ENCODE data around the gene HBE1. TPM values are rescaled to one million over a fixed set of nuclear protein-coding genes. Genes with fewer than 3 reads are reported as not detected.

HBE1 gene
- total and polyA plus RNA-seq, 9 of the 15 experiments (the other 6 are each of a cell fraction or from before 2014, with no cell fraction given): 612 to 10,250 (median 2,181) TPM

- peak; percentile 91 for TF ChIP-seq ZBTB26 (CRISPR knock-in tag; IDR thresholded peaks at IDR 0.05)
- no peak for TF ChIP-seq ZFP30 (CRISPR knock-in tag; IDR thresholded peaks at IDR 0.05; ENCODE audit: borderline replicate concordance)
- TF ChIP-seq ARHGAP35 (IDR thresholded peaks at IDR 0.05; ENCODE audit: partially characterized antibody): peak; percentile 82
- no peak for TF ChIP-seq ZBTB33 (CRISPR knock-in tag; IDR thresholded peaks at IDR 0.05)
- no peak for TF ChIP-seq CTCF (IDR thresholded peaks at IDR 0.05 in 2 of 3, conservative IDR thresholded peaks at IDR 0.05 in 1 of 3; ENCODE audit: insufficient read depth in 2 of 3, low read depth in 1 of 3, low read length in 3 of 3)
- no peak for TF ChIP-seq IFI16 (CRISPR knock-in tag; IDR thresholded peaks at IDR 0.05)
- peak; percentile 48; the same call in 1 of the 2 replicates for TF ChIP-seq HBP1 (CRISPR knock-in tag; IDR thresholded peaks at IDR 0.05)
- TF ChIP-seq ZNF644 (tag; IDR thresholded peaks at IDR 0.05; ENCODE audit: low read depth): no peak
- TF ChIP-seq THRB (CRISPR knock-in tag; conservative IDR thresholded peaks at IDR 0.05): peak; percentile 56; the same call in 1 of the 2 replicates
- peak in 1 of 2 experiments; percentile 67 for TF ChIP-seq AFF1 (IDR thresholded peaks at IDR 0.05; ENCODE audit: low read depth in 1 of 2, partially characterized antibody in 2 of 2)
- TF ChIP-seq FOXA3 (CRISPR knock-in tag; conservative IDR thresholded peaks at IDR 0.05 in 1 of 2, IDR thresholded peaks at IDR 0.05 in 1 of 2): no peak
- TF ChIP-seq CSDE1 (IDR thresholded peaks at IDR 0.05): 0 out of 4 replicates have a peak, but pooled peaks of 1 of the 2 experiments have one; percentile 69
- peak in 1 of 2 experiments; percentile 43; a peak in 1 of 4 replicates for TF ChIP-seq FOXK2 (conservative IDR thresholded peaks at IDR 0.05 in 1 of 2, IDR thresholded peaks at IDR 0.05 in 1 of 2; ENCODE audit: low read depth in 2 of 2)
Observed at GRCh38 chr11:5235364-5236095, 34.2 kb downstream of the HBE1 start (continued).

All from K562 (cell line).